Upper lobe of right lung (tissue), 1 donor: ENCODE results near the gene CDH23. TPM values are rescaled to one million over a fixed set of nuclear protein-coding genes. Genes with fewer than 3 reads are reported as not detected.

Experiments
- ATAC-seq: fragments of 200-7000 bp; cut with Tn5 transposase; one replicate; pipeline ENCODE4 v1.9.1; 2020; ENCODE audit warnings: mild to moderate bottlenecking, moderate library complexity
- DNase-seq: peaks from one replicate; pipeline ENCODE4 v3.0.0-alpha.2; 2020
- H3K27ac ChIP-seq: fragments of 200-600 bp; one replicate; pipeline ENCODE4 v1.8.0; 2022
- H3K27me3 ChIP-seq: fragments of 200-600 bp; one replicate; pipeline ENCODE4 v1.8.0; 2022; ENCODE audit warnings: mild to moderate bottlenecking
- H3K36me3 ChIP-seq: fragments of 200-600 bp; one replicate; pipeline ENCODE4 v1.8.0; 2022
- H3K4me1 ChIP-seq: fragments of 200-600 bp; one replicate; pipeline ENCODE4 v1.8.0; 2022
- H3K4me3 ChIP-seq: fragments of 200-600 bp; one replicate; pipeline ENCODE4 v1.8.0; 2022; ENCODE audit warnings: mild to moderate bottlenecking
- H3K9me3 ChIP-seq: fragments of 200-600 bp; one replicate; pipeline ENCODE4 v1.8.0; 2022
- intact Hi-C: fragments of 100-400 bp; cut with DNase I; formaldehyde crosslinking; loops from one replicate; pipeline ENCODE4 v1.11.0; 2022
- total RNA-seq: library from RNA; stranded (reverse); fragmentation: NEBNext Ultra II Directional; extraction: Animal tissue kit (Norgen Biotek cat#: 25700); gene quantifications from one replicate; pipeline ENCODE4 v1.2.1, GENCODE V29; 2021
- TF ChIP-seq, protein P1 (sequence below): fragments of 200-600 bp; IDR thresholded peaks from one replicate; pipeline ENCODE4 v1.8.0; 2022; ENCODE audit warnings: antibody characterized with exemption
- donor health status: DM: no; HTN: yes; CAD: no; lungs with severe emphysema.

CDH23 gene
- total RNA-seq, 1 donor from 2014 or later: 10.9 TPM

DNA sequence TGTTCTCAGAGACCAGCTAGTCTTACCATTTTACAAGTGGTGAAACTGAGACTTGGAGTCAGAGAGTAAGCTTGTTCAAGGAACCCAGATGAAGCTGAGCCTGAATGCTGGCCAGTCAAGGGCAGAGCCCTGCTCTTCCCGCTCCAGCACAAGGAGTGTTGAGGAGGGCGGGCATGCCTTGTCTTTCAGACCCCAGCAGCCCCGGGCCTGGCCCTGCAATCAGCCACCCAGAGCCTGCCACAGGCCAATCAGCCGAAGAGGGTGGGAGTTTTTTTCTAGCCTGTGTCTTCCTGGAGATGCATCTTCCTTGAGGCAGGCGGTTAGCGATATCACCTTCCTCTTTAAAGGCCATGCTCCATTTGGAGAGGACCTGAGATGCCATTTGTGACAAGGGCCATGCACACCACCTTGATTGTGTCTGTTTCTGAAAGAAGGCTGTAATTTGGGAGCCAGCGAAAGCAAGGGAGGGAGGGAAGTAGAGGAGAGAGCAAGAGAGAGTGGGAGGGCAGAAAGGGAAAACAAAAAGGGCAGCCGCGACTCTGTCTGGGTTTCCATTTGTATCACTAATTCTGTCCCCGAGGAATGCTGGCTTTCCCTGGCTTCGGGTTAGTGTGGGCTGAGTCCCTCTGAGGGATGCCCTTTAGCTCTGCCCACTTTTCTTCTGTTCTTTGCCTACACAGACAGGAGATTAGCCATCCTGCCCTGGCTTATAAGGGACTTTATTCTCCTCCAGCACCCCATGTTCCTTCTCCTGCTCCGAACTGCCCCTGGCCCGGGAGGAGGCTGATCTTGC is 8.0 kb downstream of the CDH23 start:
- intact Hi-C loops: no loop called here
- TF ChIP-seq, protein P1, sequence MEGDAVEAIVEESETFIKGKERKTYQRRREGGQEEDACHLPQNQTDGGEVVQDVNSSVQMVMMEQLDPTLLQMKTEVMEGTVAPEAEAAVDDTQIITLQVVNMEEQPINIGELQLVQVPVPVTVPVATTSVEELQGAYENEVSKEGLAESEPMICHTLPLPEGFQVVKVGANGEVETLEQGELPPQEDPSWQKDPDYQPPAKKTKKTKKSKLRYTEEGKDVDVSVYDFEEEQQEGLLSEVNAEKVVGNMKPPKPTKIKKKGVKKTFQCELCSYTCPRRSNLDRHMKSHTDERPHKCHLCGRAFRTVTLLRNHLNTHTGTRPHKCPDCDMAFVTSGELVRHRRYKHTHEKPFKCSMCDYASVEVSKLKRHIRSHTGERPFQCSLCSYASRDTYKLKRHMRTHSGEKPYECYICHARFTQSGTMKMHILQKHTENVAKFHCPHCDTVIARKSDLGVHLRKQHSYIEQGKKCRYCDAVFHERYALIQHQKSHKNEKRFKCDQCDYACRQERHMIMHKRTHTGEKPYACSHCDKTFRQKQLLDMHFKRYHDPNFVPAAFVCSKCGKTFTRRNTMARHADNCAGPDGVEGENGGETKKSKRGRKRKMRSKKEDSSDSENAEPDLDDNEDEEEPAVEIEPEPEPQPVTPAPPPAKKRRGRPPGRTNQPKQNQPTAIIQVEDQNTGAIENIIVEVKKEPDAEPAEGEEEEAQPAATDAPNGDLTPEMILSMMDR: no peak
- Histone ChIP-seq H3K4me3 (no peak overlapping the region), H3K27me3 (peaks cover 16% of the 10 kb centered on the region), H3K27ac (no peak overlapping the region), H3K36me3 (no peaks in the 10 kb centered on the region), H3K4me1 (no peaks in the 10 kb centered on the region), H3K9me3 (no peaks in the 10 kb centered on the region)
- ATAC-seq: no peak
- DNase-seq: peak; percentile 28

DNA sequence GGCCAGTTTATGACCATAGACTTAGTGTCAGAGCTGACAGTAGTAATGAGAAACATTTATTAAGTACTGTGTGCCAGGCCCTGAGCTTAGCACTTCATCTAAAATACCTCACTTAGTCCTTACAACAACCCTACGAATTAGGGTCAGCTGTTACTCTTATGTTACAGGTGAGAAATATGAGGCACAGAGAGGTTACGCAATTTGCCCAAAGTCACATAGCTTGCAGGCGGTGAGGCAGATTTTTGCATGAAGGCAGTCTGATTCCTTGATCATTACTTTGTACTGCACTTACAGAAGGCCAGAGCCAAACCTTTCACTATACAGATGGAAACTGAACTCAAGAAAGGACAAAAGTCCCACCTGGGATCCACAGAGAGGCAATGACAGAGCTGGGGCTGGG is 10.2 kb downstream of the CDH23 start:
- no peak for DNase-seq
- TF ChIP-seq, protein P1: no peak
- peaks cover 14% of the 10 kb centered on the region for H3K9me3 ChIP-seq
- no peak for ATAC-seq
- no peaks in the 10 kb centered on the region for H3K4me1 ChIP-seq
- H3K27me3 ChIP-seq: no peaks in the 10 kb centered on the region
- no peaks in the 10 kb centered on the region for H3K36me3 ChIP-seq
- intact Hi-C loops: no loop called here
- no peak overlapping the region for H3K27ac ChIP-seq
- H3K4me3 ChIP-seq: no peak overlapping the region

DNA sequence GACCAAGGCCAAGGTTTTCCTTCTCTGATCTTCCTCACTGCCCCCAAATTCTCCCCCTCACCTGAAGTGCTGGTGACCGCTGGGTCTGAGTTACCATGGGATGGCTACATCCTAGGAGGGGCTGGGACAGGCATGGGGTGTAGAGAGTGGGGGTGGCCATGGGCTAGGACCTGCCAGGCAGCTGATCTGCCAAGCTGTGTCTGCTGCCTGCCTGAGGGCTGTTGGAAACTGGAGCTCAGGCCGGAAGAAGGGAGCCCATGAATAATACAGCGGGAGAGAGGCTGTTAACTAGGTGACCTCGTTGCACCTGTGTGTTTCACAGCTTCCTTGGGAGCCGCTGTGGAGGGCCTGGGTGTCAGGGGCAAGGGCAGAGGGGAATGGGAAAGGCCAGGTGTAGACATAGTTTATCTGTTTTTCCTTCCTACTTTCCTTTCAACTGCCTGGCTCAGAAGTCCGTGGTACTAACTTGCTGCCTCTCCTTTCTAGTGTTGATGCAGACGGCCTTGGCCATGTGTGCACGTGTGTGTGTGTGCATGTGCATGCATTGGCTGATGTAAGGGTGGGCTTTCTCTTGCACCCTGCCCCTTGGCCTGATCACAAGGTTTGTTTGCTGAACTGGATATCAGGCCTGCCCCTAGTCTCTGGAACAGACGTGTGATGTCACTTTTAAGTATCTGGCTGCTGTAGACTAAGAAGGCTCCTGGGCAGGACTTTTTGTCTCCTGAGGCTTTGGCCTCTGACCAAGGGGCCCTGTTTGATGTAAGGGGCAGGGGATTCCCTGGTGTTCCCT is 11.9 kb downstream of the CDH23 start:
- Histone ChIP-seq H3K36me3 (no peaks in the 10 kb centered on the region), H3K27ac (no peak overlapping the region), H3K9me3 (peaks cover 14% of the 10 kb centered on the region), H3K4me1 (no peaks in the 10 kb centered on the region), H3K4me3 (no peak overlapping the region), H3K27me3 (no peaks in the 10 kb centered on the region)
- TF ChIP-seq, protein P1: no peak
- intact Hi-C loops: no loop called here
- DNase-seq (no peak), ATAC-seq (no peak)

GRCh38 chr10:71409516-71410104 is 12.9 kb downstream of the CDH23 start:
- H3K4me3 ChIP-seq: no peak overlapping the region
- TF ChIP-seq, protein P1: no peak
- no peak overlapping the region for H3K27ac ChIP-seq
- H3K27me3 ChIP-seq: no peaks in the 10 kb centered on the region
- H3K36me3 ChIP-seq: no peaks in the 10 kb centered on the region
- intact Hi-C loops: no loop called here
- H3K4me1 ChIP-seq: no peaks in the 10 kb centered on the region
- DNase-seq (no peak), ATAC-seq (no peak)
- peaks cover 14% of the 10 kb centered on the region for H3K9me3 ChIP-seq

DNA sequence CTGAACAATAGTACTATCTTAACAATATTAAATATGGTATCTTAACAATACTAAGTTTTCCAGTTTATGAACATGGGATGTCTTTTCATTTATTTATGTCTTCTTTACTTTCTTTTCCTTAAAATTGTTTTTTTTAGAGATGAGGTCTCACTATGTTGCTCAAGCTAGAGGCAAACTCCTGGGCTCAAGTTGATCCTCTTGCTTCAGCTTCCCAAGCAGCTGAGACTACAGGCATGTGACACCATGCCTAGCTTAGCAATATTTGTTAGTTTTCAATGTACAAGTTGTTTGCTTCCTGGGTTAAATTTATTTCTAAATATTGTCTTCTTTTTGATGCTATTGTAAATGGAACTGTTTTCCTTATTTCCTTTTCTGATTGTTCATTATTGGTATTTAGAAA is 16.9 kb downstream of the CDH23 start:
- peaks cover 14% of the 10 kb centered on the region for H3K9me3 ChIP-seq
- no peaks in the 10 kb centered on the region for H3K27me3 ChIP-seq
- TF ChIP-seq, protein P1: no peak
- intact Hi-C loops: no loop called here
- ATAC-seq: no peak
- no peak overlapping the region for H3K27ac ChIP-seq
- H3K4me1 ChIP-seq: no peaks in the 10 kb centered on the region
- no peak overlapping the region for H3K4me3 ChIP-seq
- no peaks in the 10 kb centered on the region for H3K36me3 ChIP-seq
- DNase-seq: no peak
